A673 (cell line): Measurements from ENCODE around the gene GLRA1.

ENCODE experiments used
- EZH2 ChIP-seq: fragments of 200-600 bp; sonication (generic); IDR thresholded peaks from 2 replicates; pipeline ENCODE4 v1.6.1; 2017; ENCODE audit warnings: borderline replicate concordance, low read depth, mild to moderate bottlenecking, mixed read lengths, antibody characterized with exemption, low read length; ENCODE audit not compliant: poor library complexity, severe bottlenecking
- TF ChIP-seq, protein P1 (sequence below): fragments of 300-800, 200-600 bp; sonication (generic); conservative IDR thresholded peaks from 2 replicates; pipeline ENCODE4 v1.5.1; 2017; ENCODE audit warnings: low read depth, mild to moderate bottlenecking, antibody characterized with exemption, low read length, moderate library complexity, mixed read lengths

- TF ChIP-seq, protein P1, sequence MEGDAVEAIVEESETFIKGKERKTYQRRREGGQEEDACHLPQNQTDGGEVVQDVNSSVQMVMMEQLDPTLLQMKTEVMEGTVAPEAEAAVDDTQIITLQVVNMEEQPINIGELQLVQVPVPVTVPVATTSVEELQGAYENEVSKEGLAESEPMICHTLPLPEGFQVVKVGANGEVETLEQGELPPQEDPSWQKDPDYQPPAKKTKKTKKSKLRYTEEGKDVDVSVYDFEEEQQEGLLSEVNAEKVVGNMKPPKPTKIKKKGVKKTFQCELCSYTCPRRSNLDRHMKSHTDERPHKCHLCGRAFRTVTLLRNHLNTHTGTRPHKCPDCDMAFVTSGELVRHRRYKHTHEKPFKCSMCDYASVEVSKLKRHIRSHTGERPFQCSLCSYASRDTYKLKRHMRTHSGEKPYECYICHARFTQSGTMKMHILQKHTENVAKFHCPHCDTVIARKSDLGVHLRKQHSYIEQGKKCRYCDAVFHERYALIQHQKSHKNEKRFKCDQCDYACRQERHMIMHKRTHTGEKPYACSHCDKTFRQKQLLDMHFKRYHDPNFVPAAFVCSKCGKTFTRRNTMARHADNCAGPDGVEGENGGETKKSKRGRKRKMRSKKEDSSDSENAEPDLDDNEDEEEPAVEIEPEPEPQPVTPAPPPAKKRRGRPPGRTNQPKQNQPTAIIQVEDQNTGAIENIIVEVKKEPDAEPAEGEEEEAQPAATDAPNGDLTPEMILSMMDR, result no peak
- TF ChIP-seq EZH2, result no peak
These were observed 54.4 kb downstream of the GLRA1 start for GRCh38 chr5:151870271-151870670.
